Measurements from ENCODE around the gene EMC1.
"Not testable (repeated sequence)": the region's sequence is repeated elsewhere in the genome, so short reads cannot be mapped to it uniquely, and the experiment has no call there.

DNA sequence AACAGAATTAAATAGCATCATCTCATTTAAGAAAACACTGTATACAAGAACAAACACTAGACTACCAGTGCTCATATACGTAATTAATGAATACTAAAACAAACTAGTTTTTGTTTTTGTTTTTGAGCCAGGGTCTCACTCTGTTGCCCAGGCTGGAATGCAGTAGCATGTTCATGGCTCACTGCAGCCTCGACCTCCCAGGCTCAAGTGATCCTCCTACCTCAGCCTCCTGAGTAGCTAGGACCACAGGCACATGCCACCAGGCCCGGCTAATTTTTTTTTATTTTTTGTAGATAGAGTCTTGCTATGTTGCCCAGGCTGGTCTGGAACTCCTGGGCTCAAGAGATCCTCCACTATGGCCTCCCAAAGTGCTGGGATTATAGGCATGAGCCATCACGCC, 34.7 kb downstream of the EMC1 start:
- not testable (repeated sequence) for TF ChIP-seq EZH2 (IDR thresholded peaks at IDR 0.05; ENCODE audit: borderline replicate concordance, low read depth, low read length, severe bottlenecking); MYC (IDR thresholded peaks at IDR 0.05; ENCODE audit: low read depth, low read length); POLR2AphosphoS5 (IDR thresholded peaks at IDR 0.05; ENCODE audit: insufficient read depth, low read depth, low read length)
- TF ChIP-seq, protein P1, sequence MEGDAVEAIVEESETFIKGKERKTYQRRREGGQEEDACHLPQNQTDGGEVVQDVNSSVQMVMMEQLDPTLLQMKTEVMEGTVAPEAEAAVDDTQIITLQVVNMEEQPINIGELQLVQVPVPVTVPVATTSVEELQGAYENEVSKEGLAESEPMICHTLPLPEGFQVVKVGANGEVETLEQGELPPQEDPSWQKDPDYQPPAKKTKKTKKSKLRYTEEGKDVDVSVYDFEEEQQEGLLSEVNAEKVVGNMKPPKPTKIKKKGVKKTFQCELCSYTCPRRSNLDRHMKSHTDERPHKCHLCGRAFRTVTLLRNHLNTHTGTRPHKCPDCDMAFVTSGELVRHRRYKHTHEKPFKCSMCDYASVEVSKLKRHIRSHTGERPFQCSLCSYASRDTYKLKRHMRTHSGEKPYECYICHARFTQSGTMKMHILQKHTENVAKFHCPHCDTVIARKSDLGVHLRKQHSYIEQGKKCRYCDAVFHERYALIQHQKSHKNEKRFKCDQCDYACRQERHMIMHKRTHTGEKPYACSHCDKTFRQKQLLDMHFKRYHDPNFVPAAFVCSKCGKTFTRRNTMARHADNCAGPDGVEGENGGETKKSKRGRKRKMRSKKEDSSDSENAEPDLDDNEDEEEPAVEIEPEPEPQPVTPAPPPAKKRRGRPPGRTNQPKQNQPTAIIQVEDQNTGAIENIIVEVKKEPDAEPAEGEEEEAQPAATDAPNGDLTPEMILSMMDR (IDR thresholded peaks at IDR 0.05; ENCODE audit: extremely low read depth in 1 of 2, insufficient read depth in 1 of 2, low read depth in 1 of 2, low read length in 2 of 2), result not testable (repeated sequence)
- TF ChIP-seq, protein P2, sequence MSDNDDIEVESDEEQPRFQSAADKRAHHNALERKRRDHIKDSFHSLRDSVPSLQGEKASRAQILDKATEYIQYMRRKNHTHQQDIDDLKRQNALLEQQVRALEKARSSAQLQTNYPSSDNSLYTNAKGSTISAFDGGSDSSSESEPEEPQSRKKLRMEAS (IDR thresholded peaks at IDR 0.05; ENCODE audit: insufficient read depth, insufficient read length), result not testable (repeated sequence)

Measured in endothelial cell of umbilical vein (primary cell).